Central memory CD8-positive, alpha-beta T cell (primary cell): ENCODE measurements around the gene PAIP2.
"Not testable (repeated sequence)": the region's sequence is repeated elsewhere in the genome, so short reads cannot be mapped to it uniquely, and the experiment has no call there.

ENCODE experiments used
- ATAC-seq: fragments of 150-1000 bp; cut with Tn5 transposase; replicated peaks from 2 replicates; pipeline ENCODE4 v1.10.0; 2022; ENCODE audit warnings: mild to moderate bottlenecking, moderate FRiP score, moderate number of reproducible peaks; ENCODE audit not compliant: poor library complexity, severe bottlenecking; ENCODE audit errors: extremely low read depth
- DNase-seq, 2 donors: peaks; one replicate each; pipeline ENCODE4 v3.0.0; 2021; ENCODE audit warnings: low spot score in 2 of 2
- H3K27ac Mint-ChIP-seq: one replicate; pipeline ENCODE4 v1.8.0; 2022; ENCODE audit warnings: low read depth, mild to moderate bottlenecking, moderate library complexity, mixed read lengths
- H3K27me3 Mint-ChIP-seq: one replicate; pipeline ENCODE4 v1.8.0; 2022; ENCODE audit warnings: mixed read lengths
- H3K36me3 Mint-ChIP-seq: one replicate; pipeline ENCODE4 v1.8.0; 2022; ENCODE audit warnings: mild to moderate bottlenecking, moderate library complexity, mixed read lengths; ENCODE audit not compliant: insufficient read depth
- H3K4me1 Mint-ChIP-seq: one replicate; pipeline ENCODE4 v1.8.0; 2022; ENCODE audit warnings: mixed read lengths
- H3K4me3 Mint-ChIP-seq: one replicate; pipeline ENCODE4 v1.8.0; 2022; ENCODE audit warnings: mild to moderate bottlenecking, moderate library complexity, mixed read lengths
- H3K9me3 Mint-ChIP-seq: one replicate; pipeline ENCODE4 v1.8.0; 2022; ENCODE audit warnings: mixed read lengths

Gene PAIP2

GRCh38 chr5:139403787-139404483, 62.3 kb downstream of the PAIP2 start, which contains the start of gene SPATA24:
Gene SPATA24, minus strand, starts transcription at chr5:139404089. Its CDS starts 29 bp downstream, at chr5:139404060.
- no peaks in the 10 kb centered on the region for H3K9me3 Mint-ChIP-seq
- peak; percentile 95 for ATAC-seq
- no peaks in the 10 kb centered on the region for H3K27me3 Mint-ChIP-seq
- DNase-seq, result peak; percentile 91 to 96
- H3K36me3 Mint-ChIP-seq, result peaks cover 6% of the 10 kb centered on the region
- peak within 1 kb of the TSS; percentile 81 for H3K4me3 Mint-ChIP-seq
- H3K27ac Mint-ChIP-seq, result peak within 1 kb of the TSS; percentile 87
- peaks cover 33% of the 10 kb centered on the region for H3K4me1 Mint-ChIP-seq

GRCh38 chr5:139404484-139404840, 62.8 kb downstream of the PAIP2 start:
- no peaks in the 10 kb centered on the region for H3K27me3 Mint-ChIP-seq
- H3K27ac Mint-ChIP-seq, result peak overlapping the region; percentile 86
- DNase-seq (no peak), ATAC-seq (no peak)
- H3K4me3 Mint-ChIP-seq, result peak overlapping the region; percentile 81
- peaks cover 28% of the 10 kb centered on the region for H3K4me1 Mint-ChIP-seq
- no peaks in the 10 kb centered on the region for H3K9me3 Mint-ChIP-seq
- peaks cover 6% of the 10 kb centered on the region for H3K36me3 Mint-ChIP-seq

DNA sequence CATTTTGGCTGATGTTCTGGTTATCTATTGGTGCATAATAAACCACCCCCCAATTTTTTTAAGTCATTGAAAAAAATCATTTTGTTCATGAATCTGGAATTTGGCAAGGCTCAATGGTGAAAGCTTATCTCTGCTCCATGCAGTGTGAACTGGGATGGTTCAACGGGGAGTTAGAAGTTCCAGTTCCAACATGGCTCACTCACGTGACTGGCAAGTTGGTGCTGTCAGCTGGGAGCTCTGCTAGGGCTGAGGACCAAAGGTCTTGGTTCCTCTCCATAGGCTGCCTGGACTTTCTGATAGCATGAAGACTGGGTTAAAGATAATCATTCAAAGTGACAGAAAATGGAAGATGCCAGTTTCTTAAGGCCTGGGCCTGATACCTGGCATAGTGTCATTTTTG, 65.3 kb downstream of the PAIP2 start:
- DNase-seq (no peak), ATAC-seq (no peak)
- Mint-ChIP-seq H3K9me3 (no peaks in the 10 kb centered on the region), H3K4me1 (peaks cover 24% of the 10 kb centered on the region), H3K4me3 (no peak overlapping the region), H3K27me3 (no peaks in the 10 kb centered on the region), H3K27ac (no peak overlapping the region), H3K36me3 (peaks cover 6% of the 10 kb centered on the region)

DNA sequence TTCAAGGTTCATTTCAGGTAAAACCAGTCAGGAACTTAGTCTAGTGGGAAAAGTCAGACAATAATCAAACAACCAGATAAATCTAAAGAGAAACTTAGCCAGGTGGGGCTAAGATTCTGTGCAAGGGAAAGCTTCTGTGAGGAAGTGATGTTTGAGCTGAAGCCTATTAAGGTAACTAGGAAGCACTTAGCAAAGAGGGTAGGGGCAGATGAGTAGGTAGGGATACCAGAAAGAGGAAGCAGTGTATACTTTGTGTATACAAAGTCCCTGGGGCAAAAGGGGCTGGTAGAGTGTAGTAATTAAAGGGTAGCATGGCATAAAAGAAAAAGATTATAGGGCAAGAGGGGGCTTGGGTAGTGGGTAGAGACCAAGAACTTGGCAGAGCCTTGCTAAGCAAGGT, 65.9 kb downstream of the PAIP2 start:
- Mint-ChIP-seq H3K36me3 (peaks cover 6% of the 10 kb centered on the region), H3K4me1 (peaks cover 23% of the 10 kb centered on the region), H3K9me3 (no peaks in the 10 kb centered on the region), H3K4me3 (no peak overlapping the region), H3K27me3 (no peaks in the 10 kb centered on the region), H3K27ac (peak overlapping the region; percentile 29)
- ATAC-seq, result no peak
- no peak for DNase-seq

DNA sequence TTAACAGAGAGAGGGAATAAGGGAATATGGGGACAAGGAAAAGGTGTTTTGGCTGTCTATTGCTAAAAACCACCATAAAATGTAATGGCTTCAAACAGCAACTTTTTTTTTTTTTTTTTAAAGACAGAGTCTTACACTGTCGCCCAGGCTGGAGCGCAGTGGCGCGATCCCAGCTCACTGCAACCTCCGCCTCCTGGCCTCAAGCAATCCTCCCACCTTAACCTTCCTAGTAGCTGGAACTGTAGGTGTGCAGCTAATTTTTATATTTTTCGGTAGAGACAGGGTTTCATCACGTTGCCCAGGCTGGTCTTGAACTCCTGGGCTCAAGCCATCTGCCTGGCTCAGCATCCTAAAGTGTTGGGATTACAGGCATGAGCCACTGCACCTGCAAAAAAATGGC, 66.5 kb downstream of the PAIP2 start:
- Mint-ChIP-seq H3K4me1 (peaks cover 16% of the 10 kb centered on the region), H3K27me3 (no peaks in the 10 kb centered on the region), H3K27ac (no peak overlapping the region), H3K36me3 (peaks cover 6% of the 10 kb centered on the region), H3K9me3 (no peaks in the 10 kb centered on the region), H3K4me3 (no peak overlapping the region)
- ATAC-seq (no peak), DNase-seq (no peak)

DNA sequence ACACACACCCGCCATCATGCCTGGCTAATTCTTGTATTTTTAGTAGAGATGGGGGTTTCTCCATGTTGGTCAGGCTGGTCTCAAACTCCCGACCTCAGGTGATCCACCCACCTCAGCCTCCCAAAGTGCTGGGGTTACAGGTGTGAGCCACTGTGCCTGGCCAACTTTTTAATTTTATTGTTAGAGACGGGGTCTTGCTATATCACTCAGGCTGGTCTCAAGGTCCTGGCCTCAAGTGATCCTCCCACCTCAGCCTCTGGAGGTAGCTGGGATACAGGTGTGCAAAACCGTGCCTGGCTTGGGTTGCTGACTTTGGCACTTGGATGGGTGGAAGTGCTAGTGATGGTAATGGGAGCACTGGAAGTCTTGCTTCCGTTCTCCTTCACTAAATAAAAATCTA, 67.5 kb downstream of the PAIP2 start:
- H3K9me3 Mint-ChIP-seq, H3K36me3 Mint-ChIP-seq, ATAC-seq, H3K27me3 Mint-ChIP-seq, H3K4me1 Mint-ChIP-seq, H3K4me3 Mint-ChIP-seq, DNase-seq, H3K27ac Mint-ChIP-seq: not testable (repeated sequence)

DNA sequence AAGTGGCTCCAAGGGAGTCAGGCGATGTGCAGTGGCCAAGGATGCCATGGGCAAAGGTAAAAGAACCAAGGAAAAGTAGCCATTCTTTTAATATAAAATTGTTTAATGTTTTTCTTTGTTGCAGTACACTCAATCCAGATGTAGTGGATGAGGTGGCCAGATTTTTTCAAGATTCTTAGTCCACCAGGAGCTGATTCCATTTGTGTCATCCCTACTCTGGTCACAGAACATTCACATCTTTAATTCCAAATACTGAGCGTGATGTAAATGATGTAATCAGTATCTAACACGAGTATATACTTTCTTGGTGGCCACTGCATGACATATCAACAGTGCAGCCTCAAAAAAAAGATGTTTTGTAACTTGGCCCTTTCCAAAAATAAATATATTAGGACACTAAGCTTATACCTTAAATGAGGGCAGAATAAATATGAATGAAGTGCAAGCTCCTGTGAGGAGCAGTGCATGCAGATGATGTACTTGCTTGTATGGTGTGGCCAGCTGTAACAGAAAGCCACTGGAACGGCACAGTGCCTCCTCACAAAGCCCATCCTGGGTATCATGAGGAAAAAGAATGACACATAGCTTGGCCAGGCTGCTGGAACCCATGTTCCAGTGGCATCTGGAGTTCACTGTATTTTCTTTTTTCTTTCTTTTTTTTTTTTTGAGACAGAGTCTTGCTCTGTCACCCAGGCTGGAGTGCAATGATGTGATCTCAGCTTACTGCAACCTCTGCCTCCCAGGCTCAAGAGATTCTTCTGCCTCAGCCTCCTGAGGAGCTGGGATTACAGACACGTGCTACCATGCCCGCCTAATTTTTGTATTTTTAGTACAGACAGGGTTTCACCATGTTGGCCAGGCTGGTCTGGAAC, 68.7 kb downstream of the PAIP2 start:
- no peak overlapping the region for H3K27ac Mint-ChIP-seq

GRCh38 chr5:139410993-139411828, 69.6 kb downstream of the PAIP2 start:
- H3K4me1 Mint-ChIP-seq, result no peaks in the 10 kb centered on the region
- no peaks in the 10 kb centered on the region for H3K36me3 Mint-ChIP-seq
- no peak overlapping the region for H3K4me3 Mint-ChIP-seq
- ATAC-seq (no peak), DNase-seq (no peak)
- H3K27ac Mint-ChIP-seq, result no peak overlapping the region
- H3K9me3 Mint-ChIP-seq, result no peaks in the 10 kb centered on the region
- no peaks in the 10 kb centered on the region for H3K27me3 Mint-ChIP-seq

More for the DNA sequence above, 68.7 kb downstream of the PAIP2 start:
- H3K36me3 Mint-ChIP-seq, result no peaks in the 10 kb centered on the region
- no peaks in the 10 kb centered on the region for H3K27me3 Mint-ChIP-seq
- ATAC-seq (no peak), DNase-seq (no peak)
- no peaks in the 10 kb centered on the region for H3K9me3 Mint-ChIP-seq
- H3K4me1 Mint-ChIP-seq, result no peaks in the 10 kb centered on the region
- no peak overlapping the region for H3K4me3 Mint-ChIP-seq

DNA sequence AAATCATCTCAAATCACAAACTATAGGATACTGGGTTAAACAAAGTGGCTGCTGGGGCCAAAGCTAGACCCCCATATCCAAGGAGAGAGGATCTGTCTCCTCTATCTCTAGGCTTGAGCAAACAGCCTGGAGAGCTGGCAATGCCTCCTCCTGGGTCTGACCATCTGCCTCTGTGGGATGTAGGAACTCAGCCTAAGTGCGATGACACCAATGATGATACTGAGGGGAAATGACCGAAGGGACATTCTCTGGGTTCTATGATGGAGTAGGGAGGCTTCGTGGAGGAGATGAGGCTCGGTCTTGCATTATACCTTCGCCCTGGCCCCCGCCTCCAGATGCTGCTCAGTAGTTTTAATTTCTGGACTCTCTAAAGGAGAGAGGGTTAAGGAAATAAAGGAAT, 71.5 kb downstream of the PAIP2 start:
- DNase-seq (no peak), ATAC-seq (no peak)
- H3K4me1 Mint-ChIP-seq, result no peaks in the 10 kb centered on the region
- no peaks in the 10 kb centered on the region for H3K36me3 Mint-ChIP-seq
- no peaks in the 10 kb centered on the region for H3K27me3 Mint-ChIP-seq
- H3K9me3 Mint-ChIP-seq, result no peaks in the 10 kb centered on the region
- H3K4me3 Mint-ChIP-seq, result no peak overlapping the region
- no peak overlapping the region for H3K27ac Mint-ChIP-seq

DNA sequence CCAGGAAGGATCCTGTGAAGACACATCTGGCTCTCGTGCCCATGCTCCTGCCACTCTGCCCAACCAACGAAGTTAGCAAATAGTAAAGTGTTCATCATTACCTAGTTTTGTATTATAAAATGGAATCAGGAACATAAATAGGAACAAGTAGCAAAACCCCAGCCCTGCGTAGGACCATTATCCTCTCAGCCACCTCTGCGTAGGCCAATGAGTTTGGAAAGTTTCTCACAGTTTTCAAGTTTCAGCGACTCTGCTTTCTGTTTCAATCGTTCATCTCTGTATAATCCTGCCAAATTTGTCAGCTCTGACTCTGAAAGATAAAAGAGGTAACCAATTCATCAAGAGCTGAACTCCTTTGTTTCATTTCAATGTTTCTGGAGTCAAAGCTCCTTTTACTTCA, 72.3 kb downstream of the PAIP2 start:
- H3K27ac Mint-ChIP-seq, result no peak overlapping the region
- no peaks in the 10 kb centered on the region for H3K27me3 Mint-ChIP-seq
- DNase-seq, result no peak
- no peak overlapping the region for H3K4me3 Mint-ChIP-seq
- ATAC-seq, result no peak
- H3K36me3 Mint-ChIP-seq, result peaks cover 5% of the 10 kb centered on the region
- no peaks in the 10 kb centered on the region for H3K4me1 Mint-ChIP-seq
- no peaks in the 10 kb centered on the region for H3K9me3 Mint-ChIP-seq

GRCh38 chr5:139414581-139415130, 73.0 kb downstream of the PAIP2 start:
- peaks cover 5% of the 10 kb centered on the region for H3K36me3 Mint-ChIP-seq
- no peaks in the 10 kb centered on the region for H3K9me3 Mint-ChIP-seq
- H3K4me1 Mint-ChIP-seq, result no peaks in the 10 kb centered on the region
- ATAC-seq (no peak), DNase-seq (no peak)
- no peaks in the 10 kb centered on the region for H3K27me3 Mint-ChIP-seq
- H3K27ac Mint-ChIP-seq, result no peak overlapping the region
- H3K4me3 Mint-ChIP-seq, result no peak overlapping the region

DNA sequence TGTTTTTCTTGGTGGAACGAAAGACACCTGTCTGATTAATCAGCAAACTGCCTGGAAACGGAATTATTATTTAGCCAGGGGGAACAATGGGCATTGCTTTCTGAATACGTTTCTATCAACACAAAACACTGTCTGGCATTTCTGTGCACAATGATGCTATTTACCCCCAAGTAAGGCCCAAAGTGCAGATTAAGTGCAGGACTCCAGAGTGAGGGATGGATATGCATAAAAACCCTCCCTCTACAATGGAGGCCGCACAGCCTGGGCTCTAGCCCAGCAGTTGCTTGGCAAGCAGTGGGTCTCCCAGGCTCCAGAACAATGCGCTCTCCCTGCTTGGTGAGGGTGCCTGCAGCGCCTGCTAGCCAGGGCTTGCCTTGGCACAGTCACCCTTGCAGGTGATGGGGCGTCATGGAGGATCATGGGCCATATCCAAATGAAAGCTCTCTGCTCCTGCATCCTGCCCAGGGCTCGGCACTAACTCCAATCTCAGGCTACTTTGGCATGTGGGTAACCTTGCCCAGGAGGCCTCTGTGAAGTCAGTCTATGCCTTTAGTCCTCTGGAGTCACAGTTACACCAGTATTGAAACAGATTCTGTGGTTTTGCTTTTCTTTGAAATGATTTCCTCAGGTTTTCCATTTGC, 73.7 kb downstream of the PAIP2 start:
- H3K36me3 Mint-ChIP-seq, result peaks cover 5% of the 10 kb centered on the region
- H3K27me3 Mint-ChIP-seq, result no peaks in the 10 kb centered on the region
- DNase-seq (no peak), ATAC-seq (no peak)
- H3K4me3 Mint-ChIP-seq, result no peak overlapping the region
- no peaks in the 10 kb centered on the region for H3K9me3 Mint-ChIP-seq
- no peak overlapping the region for H3K27ac Mint-ChIP-seq
- H3K4me1 Mint-ChIP-seq, result no peaks in the 10 kb centered on the region
